K562 (cell line): ENCODE data around the gene PPP2R3B. TPM values are rescaled to one million over a fixed set of nuclear protein-coding genes. Genes with fewer than 3 reads are reported as not detected.

ENCODE experiments used
- ETV1 ChIP-seq: fragments of 450-650 bp; conservative IDR thresholded peaks from 2 replicates; pipeline ENCODE4 v1.6.1; 2016; ENCODE audit warnings: missing genetic modification characterization, control low read depth, low read depth, missing compliant biosample characterization
- FOXM1 ChIP-seq, 2 experiments: fragments of 450-650 bp in 1 of 2; sonication (generic) in 1 of 2; formaldehyde crosslinking in 1 of 2; IDR thresholded peaks; 2 replicates each; pipeline versions ENCODE4 v1.6.1 to v1.9.0; 2017 to 2022; ENCODE audit warnings: low read depth in 2 of 2, mild to moderate bottlenecking in 2 of 2, missing genetic modification reagents in 1 of 2, moderate library complexity in 1 of 2
- HNRNPL ChIP-seq: fragments of 200-400 bp; formaldehyde crosslinking; IDR thresholded peaks from 2 replicates; pipeline ENCODE4 v1.6.1; 2017; ENCODE audit warnings: low read depth, mild to moderate bottlenecking, low read length
- JUNB ChIP-seq: fragments of 450-650 bp; formaldehyde crosslinking; conservative IDR thresholded peaks from 2 replicates; pipeline ENCODE4 v1.4.0; 2020; ENCODE audit warnings: mild to moderate bottlenecking
- KDM5B ChIP-seq: fragments of 200-600 bp; sonication (generic); IDR thresholded peaks from 2 replicates; pipeline ENCODE4 v1.6.1; 2012; ENCODE audit warnings: low read depth, mild to moderate bottlenecking, moderate library complexity, low read length, control low read depth, inconsistent platforms; ENCODE audit not compliant: insufficient replicate concordance
- LEF1 ChIP-seq: fragments of 450-650 bp; IDR thresholded peaks from 2 replicates; pipeline ENCODE4 v1.6.1; 2016; ENCODE audit warnings: mild to moderate bottlenecking
- MBD1 ChIP-seq: fragments of 250-450 bp; sonication (Bioruptor Pico); IDR thresholded peaks from 2 replicates; pipeline ENCODE4 v1.8.0; 2022; ENCODE audit warnings: inconsistent platforms
- MECOM ChIP-seq: fragments of 250-450 bp; sonication (Bioruptor Pico); IDR thresholded peaks from 2 replicates; pipeline ENCODE4 v1.8.0; 2022; ENCODE audit warnings: inconsistent platforms
- NR0B1 ChIP-seq: fragments of 450-650 bp; IDR thresholded peaks from one replicate; pipeline ENCODE4 v1.6.1; 2018; ENCODE audit warnings: mild to moderate bottlenecking, moderate library complexity; ENCODE audit not compliant: partially characterized antibody
- PRMT5 ChIP-seq: sonication (generic); formaldehyde crosslinking; IDR thresholded peaks from 2 replicates; pipeline ENCODE4 v1.5.0; 2020; ENCODE audit warnings: missing genetic modification reagents
- SAFB2 ChIP-seq: fragments of 200-400 bp; formaldehyde crosslinking; IDR thresholded peaks from 2 replicates; pipeline ENCODE4 v1.6.1; 2018; ENCODE audit warnings: borderline replicate concordance, low read length, low read depth, moderate library complexity; ENCODE audit not compliant: severe bottlenecking
- SMARCC2 ChIP-seq: fragments of 450-650 bp; IDR thresholded peaks from 2 replicates; pipeline ENCODE4 v1.6.1; 2017; ENCODE audit warnings: antibody characterized with exemption, moderate library complexity, mild to moderate bottlenecking, low read depth
- SP2 ChIP-seq: IDR thresholded peaks from 2 replicates; pipeline ENCODE4 v1.6.1; 2011; ENCODE audit warnings: mild to moderate bottlenecking, low read depth, low read length, moderate library complexity; ENCODE audit not compliant: poor library complexity, severe bottlenecking; ENCODE audit errors: extremely low read depth
- THAP7 ChIP-seq: fragments of 250-450 bp; sonication (Bioruptor Pico); IDR thresholded peaks from 2 replicates; pipeline ENCODE4 v1.5.0; 2021
- XRCC4 ChIP-seq: IDR thresholded peaks from one replicate; pipeline ENCODE4 v1.6.1; 2011; ENCODE audit not compliant: insufficient read depth, insufficient read length; ENCODE audit errors: extremely low read depth
- ZBTB1 ChIP-seq: sonication (generic); formaldehyde crosslinking; IDR thresholded peaks from 2 replicates; pipeline ENCODE4 v1.8.1; 2023; ENCODE audit warnings: missing genetic modification reagents, low read depth, mild to moderate bottlenecking, borderline replicate concordance
- ZNF347 ChIP-seq: fragments of 450-650 bp; formaldehyde crosslinking; IDR thresholded peaks from 2 replicates; pipeline ENCODE4 v1.4.0; 2020; ENCODE audit warnings: low read depth, mild to moderate bottlenecking, moderate library complexity
- polyA plus RNA-seq, 8 experiments: library from polyadenylated mRNA; depleted of rRNA in 4 of 8; stranded (reverse) in 5 of 8; unstranded in 3 of 8; fragments of >200 nt; fragmentation: Nextera tagmentation in 2 of 8; fragmentation: Illumina TruSeq in 1 of 8; extraction: Ambion mirVana in 2 of 8; extraction: Trizol in 1 of 8; gene quantifications; 2 replicates each; pipeline versions ENCODE4 v1.2.1 to v1.2.3, GENCODE V29; 2011 to 2014; ENCODE audit warnings: inconsistent platforms in 1 of 8, missing spikeins in 1 of 8
- total RNA-seq, 7 experiments: library from RNA; depleted of rRNA in 6 of 7; stranded (reverse); fragments of >200 nt in 6 of 7; fragmentation: Illumina TruSeq in 2 of 7; extraction: Trizol in 2 of 7; gene quantifications; 2 replicates each; pipeline versions ENCODE4 v1.2.1 to v1.2.3, GENCODE V29; 2011 to 2021; ENCODE audit warnings: low replicate concordance in 1 of 7
- TF ChIP-seq, protein P1 (sequence below), 2 experiments: fragments of 150-350 bp in 1 of 2; IDR thresholded peaks; 2 replicates each; pipeline ENCODE4 v1.6.1; 2012 to 2016; ENCODE audit warnings: low read depth in 2 of 2, low read length in 2 of 2, mild to moderate bottlenecking in 1 of 2, moderate library complexity in 1 of 2
- TF ChIP-seq, protein P2 (sequence below): sonication (generic); formaldehyde crosslinking; IDR thresholded peaks from 2 replicates; pipeline ENCODE4 v1.9.0; 2022; ENCODE audit warnings: mild to moderate bottlenecking, missing genetic modification reagents

PPP2R3B gene
- total and polyA plus RNA-seq, 9 of the 15 experiments (the other 6 are each of a cell fraction or from before 2014, with no cell fraction given) = 0.04 to 18.2 (median 8.2) TPM; not detected in 1

DNA sequence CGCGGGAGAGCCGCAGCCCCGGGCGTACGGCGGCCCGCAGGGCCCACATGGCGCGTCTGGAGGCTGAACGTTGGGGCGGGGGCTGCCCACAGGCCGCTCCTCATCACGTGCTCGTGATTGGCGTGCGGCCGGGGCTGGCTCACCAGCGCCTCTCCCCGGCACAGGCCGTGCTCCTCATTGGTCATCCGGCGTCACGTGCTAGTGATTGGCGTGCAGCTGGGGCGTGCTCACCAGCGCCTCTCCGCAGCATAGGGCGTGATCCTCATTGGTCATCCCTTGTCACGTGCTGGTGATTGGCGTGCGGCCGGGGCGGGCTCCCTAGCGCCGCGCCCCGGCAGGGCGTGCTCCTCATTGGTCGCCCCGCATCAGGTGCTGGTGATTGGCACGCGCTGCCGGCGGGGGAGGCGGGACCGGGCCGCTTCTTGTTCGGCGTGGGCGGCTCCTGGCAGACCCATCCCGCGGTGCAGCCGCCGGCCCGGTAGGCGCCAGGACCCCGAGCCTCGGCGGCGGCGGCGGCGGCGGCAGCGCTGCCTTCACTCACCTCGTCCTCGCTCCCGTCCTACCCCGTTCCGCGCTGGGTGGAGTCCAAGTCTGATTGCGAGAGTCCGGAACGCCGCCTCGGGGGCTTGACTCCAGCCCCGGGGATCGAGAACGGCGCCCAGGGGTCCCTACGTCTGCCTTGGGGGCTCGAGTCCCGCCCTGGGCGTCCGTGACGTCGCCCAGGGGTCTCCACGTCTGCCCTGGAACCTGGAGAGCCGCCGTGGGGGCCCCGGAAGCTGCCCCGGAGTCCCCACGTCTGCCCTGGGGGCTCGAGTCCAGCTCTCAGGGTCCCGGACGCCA, 67.7 kb downstream of the PPP2R3B start, which contains the start of gene GTPBP6 (continued):
- TF ChIP-seq FOXM1 (IDR thresholded peaks at IDR 0.05; ENCODE audit: low read depth) (no peak), FOXM1 (CRISPR knock-in tag; IDR thresholded peaks at IDR 0.05; ENCODE audit: low read depth) (no peak), MECOM (CRISPR knock-in tag) (no peak), SMARCC2 (no peak), MBD1 (CRISPR knock-in tag) (no peak), SP2 (peak; percentile 52), ZBTB1 (CRISPR knock-in tag) (no peak), SAFB2 (no peak), NR0B1 (no peak), THAP7 (CRISPR knock-in tag) (no peak), ETV1 (tag) (no peak), HNRNPL (no peak), KDM5B (peak; percentile 41), ZNF347 (CRISPR knock-in tag) (no peak), LEF1 (peak; percentile 41; the same call in 1 of the 2 replicates), XRCC4 (no peak), PRMT5 (no peak), JUNB (CRISPR knock-in tag) (no peak)
- TF ChIP-seq, protein P1, sequence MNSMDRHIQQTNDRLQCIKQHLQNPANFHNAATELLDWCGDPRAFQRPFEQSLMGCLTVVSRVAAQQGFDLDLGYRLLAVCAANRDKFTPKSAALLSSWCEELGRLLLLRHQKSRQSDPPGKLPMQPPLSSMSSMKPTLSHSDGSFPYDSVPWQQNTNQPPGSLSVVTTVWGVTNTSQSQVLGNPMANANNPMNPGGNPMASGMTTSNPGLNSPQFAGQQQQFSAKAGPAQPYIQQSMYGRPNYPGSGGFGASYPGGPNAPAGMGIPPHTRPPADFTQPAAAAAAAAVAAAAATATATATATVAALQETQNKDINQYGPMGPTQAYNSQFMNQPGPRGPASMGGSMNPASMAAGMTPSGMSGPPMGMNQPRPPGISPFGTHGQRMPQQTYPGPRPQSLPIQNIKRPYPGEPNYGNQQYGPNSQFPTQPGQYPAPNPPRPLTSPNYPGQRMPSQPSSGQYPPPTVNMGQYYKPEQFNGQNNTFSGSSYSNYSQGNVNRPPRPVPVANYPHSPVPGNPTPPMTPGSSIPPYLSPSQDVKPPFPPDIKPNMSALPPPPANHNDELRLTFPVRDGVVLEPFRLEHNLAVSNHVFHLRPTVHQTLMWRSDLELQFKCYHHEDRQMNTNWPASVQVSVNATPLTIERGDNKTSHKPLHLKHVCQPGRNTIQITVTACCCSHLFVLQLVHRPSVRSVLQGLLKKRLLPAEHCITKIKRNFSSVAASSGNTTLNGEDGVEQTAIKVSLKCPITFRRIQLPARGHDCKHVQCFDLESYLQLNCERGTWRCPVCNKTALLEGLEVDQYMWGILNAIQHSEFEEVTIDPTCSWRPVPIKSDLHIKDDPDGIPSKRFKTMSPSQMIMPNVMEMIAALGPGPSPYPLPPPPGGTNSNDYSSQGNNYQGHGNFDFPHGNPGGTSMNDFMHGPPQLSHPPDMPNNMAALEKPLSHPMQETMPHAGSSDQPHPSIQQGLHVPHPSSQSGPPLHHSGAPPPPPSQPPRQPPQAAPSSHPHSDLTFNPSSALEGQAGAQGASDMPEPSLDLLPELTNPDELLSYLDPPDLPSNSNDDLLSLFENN (IDR thresholded peaks at IDR 0.05; ENCODE audit: low read depth in 2 of 2, low read length in 2 of 2) = no peak
- TF ChIP-seq, protein P2, sequence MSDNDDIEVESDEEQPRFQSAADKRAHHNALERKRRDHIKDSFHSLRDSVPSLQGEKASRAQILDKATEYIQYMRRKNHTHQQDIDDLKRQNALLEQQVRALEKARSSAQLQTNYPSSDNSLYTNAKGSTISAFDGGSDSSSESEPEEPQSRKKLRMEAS (CRISPR knock-in tag) = peak; percentile 89
